GM12872 (cell line): ENCODE results near the gene SUGP1.

ENCODE experiments used
- CTCF ChIP-seq: IDR thresholded peaks from 3 replicates; pipeline ENCODE4 v1.5.1; 2011; ENCODE audit warnings: low read depth, mild to moderate bottlenecking, low read length, moderate library complexity; ENCODE audit not compliant: insufficient read depth

The SUGP1 gene

GRCh38 chr19:19296953-19297689 lies 23.2 kb downstream of the SUGP1 start:
- TF ChIP-seq CTCF, result no peak

- no peak for TF ChIP-seq CTCF
These were observed 25.4 kb downstream of the SUGP1 start for GRCh38 chr19:19294914-19295313.

GRCh38 chr19:19292607-19293006 lies 27.7 kb downstream of the SUGP1 start:
- TF ChIP-seq CTCF, result no peak

- no peak for TF ChIP-seq CTCF
These were observed 34.6 kb downstream of the SUGP1 start for GRCh38 chr19:19285686-19286085.

GRCh38 chr19:19280561-19280960 lies 39.7 kb downstream of the SUGP1 start:
- TF ChIP-seq CTCF, result no peak

- no peak for TF ChIP-seq CTCF
These were observed 40.5 kb downstream of the SUGP1 start for GRCh38 chr19:19279853-19280252.

GRCh38 chr19:19279062-19279612 lies 41.2 kb downstream of the SUGP1 start:
- no peak for TF ChIP-seq CTCF
